ENCODE measurements around the gene ZBTB44.

The ZBTB44 gene

DNA sequence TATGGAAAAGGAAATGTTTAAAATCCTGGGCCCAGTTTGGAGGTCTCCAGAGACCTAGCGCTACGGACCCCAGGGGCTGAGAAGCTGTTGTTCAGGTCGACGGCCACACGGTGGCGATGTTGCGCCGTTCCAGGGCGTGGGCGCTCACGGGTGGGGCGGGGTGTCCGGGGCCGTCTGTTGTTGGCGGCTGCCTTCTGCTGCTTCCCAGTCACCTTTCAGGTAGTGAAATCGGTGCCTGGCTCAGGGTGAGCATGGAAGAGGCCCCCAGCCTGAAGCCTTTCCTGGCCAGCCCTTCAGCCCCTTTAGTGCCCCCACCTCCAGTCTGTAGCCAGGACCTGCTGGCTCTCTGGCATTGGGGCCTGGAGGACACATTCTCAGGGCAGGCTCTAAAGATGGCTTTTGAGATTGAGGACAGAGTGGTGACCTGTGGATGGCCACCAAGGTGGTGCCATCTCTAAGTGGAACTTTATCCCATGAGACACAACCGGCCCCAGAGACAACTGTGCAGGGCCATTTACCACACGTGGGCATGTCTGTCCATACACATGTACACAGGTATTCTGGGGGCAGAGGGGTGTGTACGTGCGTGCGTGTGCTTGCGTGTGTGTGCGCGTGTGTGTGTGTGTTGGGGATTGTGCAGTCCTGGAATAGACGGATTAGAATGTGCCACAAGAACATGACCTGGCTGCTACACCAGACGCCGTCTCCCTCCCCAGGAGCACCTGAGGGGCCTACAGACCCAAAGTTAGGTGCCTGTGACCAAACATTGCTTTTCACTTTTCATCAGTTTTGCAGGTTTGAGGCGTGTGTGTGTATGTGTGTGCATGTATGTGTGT, 101.4 kb downstream of the ZBTB44 start:
- no peak for TF ChIP-seq ZFX (IDR thresholded peaks at IDR 0.05)
- TF ChIP-seq, protein P1, sequence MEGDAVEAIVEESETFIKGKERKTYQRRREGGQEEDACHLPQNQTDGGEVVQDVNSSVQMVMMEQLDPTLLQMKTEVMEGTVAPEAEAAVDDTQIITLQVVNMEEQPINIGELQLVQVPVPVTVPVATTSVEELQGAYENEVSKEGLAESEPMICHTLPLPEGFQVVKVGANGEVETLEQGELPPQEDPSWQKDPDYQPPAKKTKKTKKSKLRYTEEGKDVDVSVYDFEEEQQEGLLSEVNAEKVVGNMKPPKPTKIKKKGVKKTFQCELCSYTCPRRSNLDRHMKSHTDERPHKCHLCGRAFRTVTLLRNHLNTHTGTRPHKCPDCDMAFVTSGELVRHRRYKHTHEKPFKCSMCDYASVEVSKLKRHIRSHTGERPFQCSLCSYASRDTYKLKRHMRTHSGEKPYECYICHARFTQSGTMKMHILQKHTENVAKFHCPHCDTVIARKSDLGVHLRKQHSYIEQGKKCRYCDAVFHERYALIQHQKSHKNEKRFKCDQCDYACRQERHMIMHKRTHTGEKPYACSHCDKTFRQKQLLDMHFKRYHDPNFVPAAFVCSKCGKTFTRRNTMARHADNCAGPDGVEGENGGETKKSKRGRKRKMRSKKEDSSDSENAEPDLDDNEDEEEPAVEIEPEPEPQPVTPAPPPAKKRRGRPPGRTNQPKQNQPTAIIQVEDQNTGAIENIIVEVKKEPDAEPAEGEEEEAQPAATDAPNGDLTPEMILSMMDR (conservative IDR thresholded peaks at IDR 0.05), result peak; percentile 97
- no peak overlapping the region for H3K27ac ChIP-seq

DNA sequence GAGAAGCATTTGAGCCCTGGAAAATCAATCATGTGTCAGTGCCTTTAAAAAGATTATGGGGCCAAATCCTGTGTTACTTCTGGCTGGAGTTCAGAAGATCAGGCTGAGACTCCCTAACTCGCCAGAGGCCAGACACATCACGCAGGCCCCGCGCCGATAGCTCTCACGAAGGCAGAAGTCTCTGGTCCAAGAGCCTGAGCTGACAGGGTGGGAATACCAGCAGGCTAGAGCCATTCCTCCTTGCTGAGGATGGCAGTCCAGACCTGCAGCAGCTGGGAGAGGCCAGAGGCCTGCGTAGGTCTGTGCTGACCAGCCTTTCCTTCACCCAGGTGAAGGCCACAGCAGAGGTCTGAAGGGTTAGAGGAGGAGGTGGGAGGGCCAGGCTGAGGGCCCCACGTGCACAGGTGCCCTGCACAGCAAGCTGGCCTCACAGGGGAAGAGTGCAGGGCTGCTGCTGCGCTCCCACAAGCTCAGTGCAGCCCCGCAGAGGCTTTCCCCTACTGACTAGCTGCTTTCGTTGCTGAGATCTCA, 102.2 kb downstream of the ZBTB44 start:
- TF ChIP-seq, protein P1 (conservative IDR thresholded peaks at IDR 0.05), result no peak
- TF ChIP-seq ZFX (IDR thresholded peaks at IDR 0.05), result no peak
- H3K27ac ChIP-seq, result no peak overlapping the region

DNA sequence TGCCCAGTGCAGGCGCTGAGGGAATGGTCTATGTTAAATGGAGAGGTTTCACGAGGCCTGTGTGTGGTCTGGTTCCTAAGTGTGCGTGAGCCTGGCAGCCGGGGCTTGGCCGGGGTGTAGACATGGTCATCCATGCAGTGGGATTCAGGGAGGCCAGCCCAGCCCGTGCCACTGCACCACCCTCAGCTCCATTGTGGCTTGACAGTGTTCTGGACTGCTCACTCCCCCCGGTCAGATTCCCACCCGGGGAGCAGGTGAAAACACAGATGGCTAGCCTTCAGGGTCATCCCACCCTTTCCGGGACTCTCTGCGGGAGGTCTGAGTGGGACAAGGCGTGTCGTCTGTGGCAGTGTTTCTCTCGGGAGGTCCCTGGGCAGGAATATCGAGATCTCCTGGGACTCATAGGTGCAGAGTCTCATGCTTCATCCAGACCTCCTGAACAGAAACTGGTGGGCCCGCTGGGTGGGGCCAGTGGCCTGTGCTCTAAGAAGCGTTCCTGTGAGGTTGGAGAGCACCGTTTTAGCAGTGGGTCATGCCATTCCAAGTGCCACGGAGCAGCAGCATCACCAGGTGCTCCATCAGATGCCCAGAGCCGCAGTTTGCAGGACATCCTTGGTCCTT, 102.8 kb downstream of the ZBTB44 start:
- TF ChIP-seq ZFX (IDR thresholded peaks at IDR 0.05), result no peak
- TF ChIP-seq, protein P1 (conservative IDR thresholded peaks at IDR 0.05), result no peak
- no peak overlapping the region for H3K27ac ChIP-seq

DNA sequence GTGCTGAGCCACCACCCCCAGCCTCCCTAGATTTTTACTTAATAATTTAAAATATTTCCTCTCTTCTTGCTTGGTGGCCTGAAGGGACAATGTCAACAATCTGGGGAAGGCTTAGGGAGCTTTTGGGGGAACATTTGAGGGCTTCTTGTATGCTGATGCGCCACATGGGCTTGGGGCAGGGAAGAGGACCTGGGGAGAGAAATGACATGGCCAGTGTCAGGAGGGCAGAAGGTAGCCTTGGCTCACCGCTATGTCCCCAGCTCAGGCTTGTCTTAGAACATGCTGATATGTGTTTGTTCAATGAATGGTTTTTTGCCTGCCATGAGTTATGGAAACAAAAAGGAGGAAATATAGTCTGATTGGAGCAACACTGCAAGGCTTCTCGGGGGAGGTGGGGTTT, 103.6 kb downstream of the ZBTB44 start:
- no peak overlapping the region for H3K27ac ChIP-seq
- TF ChIP-seq, protein P1 (conservative IDR thresholded peaks at IDR 0.05), result no peak
- TF ChIP-seq ZFX (IDR thresholded peaks at IDR 0.05), result no peak

DNA sequence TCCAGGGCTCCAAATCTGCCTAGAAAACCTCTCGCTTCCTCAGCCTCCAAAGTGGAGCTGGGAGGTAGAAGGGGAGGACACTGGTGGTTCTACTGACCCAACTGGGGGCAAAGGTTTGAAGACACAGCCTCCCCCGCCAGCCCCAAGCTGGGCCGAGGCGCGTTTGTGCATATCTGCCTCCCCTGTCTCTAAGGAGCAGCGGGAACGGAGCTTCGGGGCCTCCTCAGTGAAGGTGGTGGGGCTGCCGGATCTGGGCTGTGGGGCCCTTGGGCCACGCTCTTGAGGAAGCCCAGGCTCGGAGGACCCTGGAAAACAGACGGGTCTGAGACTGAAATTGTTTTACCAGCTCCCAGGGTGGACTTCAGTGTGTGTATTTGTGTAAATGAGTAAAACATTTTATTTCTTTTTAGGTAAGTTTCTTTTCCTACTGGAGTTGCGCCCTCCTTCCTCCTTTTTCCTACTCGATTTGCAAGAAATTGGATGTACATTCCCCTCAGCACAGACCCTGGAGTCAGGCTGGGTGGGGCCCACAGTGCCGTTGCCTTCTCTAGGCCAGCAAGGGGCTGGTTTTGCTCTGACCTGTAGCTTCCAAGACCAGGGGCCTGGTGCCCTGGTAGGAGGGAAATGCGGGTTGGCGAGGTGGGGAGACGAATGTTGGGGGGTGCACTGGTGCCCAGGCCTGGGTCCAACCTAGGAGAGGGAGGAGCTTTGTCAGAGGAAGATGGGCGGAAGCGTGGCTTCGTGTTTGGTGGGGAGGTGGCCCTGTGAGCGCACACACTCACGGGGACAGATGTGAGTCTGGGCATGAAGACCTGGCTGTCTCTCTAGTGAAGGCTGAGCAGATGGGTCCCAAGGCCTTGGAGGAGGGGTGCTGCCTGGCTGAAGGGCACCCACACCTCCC, 104.5 kb downstream of the ZBTB44 start:
- TF ChIP-seq ZFX (IDR thresholded peaks at IDR 0.05), result no peak
- TF ChIP-seq, protein P1 (conservative IDR thresholded peaks at IDR 0.05), result no peak
- H3K27ac ChIP-seq, result no peak overlapping the region

DNA sequence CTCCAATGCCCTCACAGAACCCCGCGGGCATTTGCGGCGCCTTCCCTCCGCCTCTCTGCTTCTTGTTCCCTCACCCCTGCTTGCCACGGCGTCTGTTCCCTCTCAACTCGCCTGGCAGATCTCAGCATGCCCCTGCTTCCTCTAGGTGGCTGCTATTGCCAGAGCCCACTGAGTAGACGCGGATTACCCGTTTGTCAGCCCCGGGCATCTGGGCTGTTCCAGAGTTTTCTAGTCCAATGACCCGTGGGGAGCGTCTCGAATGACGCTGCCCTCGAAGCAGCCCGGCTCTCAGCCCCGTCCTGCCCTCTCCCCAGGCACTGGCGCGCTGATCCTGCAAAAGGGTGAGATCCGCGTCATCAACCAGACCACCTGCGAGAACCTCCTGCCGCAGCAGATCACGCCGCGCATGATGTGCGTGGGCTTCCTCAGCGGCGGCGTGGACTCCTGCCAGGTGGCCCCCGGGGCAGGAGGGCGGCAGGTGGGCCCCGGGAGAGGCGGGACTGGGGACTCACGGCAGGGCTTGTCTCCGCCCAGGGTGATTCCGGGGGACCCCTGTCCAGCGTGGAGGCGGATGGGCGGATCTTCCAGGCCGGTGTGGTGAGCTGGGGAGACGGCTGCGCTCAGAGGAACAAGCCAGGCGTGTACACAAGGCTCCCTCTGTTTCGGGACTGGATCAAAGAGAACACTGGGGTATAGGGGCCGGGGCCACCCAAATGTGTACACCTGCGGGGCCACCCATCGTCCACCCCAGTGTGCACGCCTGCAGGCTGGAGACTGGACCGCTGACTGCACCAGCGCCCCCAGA, 105.4 kb downstream of the ZBTB44 start:
- no peak overlapping the region for H3K27ac ChIP-seq
- TF ChIP-seq, protein P1 (conservative IDR thresholded peaks at IDR 0.05), result no peak
- no peak for TF ChIP-seq ZFX (IDR thresholded peaks at IDR 0.05)

Measured in C4-2B (cell line).